HG03558 (cell line): ENCODE results near the gene LRRFIP1.
"Not testable (repeated sequence)": the region's sequence is repeated elsewhere in the genome, so short reads cannot be mapped to it uniquely, and the experiment has no call there.

Experiments used
- ATAC-seq: cut with Tn5 transposase; IDR thresholded peaks from one replicate; pipeline ENCODE4 v1.9.1; 2021; ENCODE audit warnings: moderate number of reproducible peaks; ENCODE audit not compliant: unreplicated experiment; ENCODE audit errors: extremely low read depth

LRRFIP1 gene

GRCh38 chr2:237736783-237737182 lies 109.4 kb downstream of the LRRFIP1 start:
- ATAC-seq, result no peak

GRCh38 chr2:237737196-237737865 lies 109.9 kb downstream of the LRRFIP1 start:
- no peak for ATAC-seq

- no peak for ATAC-seq
Measured at GRCh38 chr2:237738255-237738654, 110.9 kb downstream of the LRRFIP1 start.

- no peak for ATAC-seq
Measured at GRCh38 chr2:237739101-237739500, 111.7 kb downstream of the LRRFIP1 start.

- ATAC-seq, result no peak
Measured at GRCh38 chr2:237742191-237742590, 114.8 kb downstream of the LRRFIP1 start.

GRCh38 chr2:237742614-237743013 lies 115.2 kb downstream of the LRRFIP1 start:
- no peak for ATAC-seq

- no peak for ATAC-seq
Measured at GRCh38 chr2:237743024-237743423, 115.6 kb downstream of the LRRFIP1 start.

- ATAC-seq, result no peak
Measured at GRCh38 chr2:237743561-237744269, 116.3 kb downstream of the LRRFIP1 start.

- ATAC-seq, result no peak
Measured at GRCh38 chr2:237744270-237744612, 116.9 kb downstream of the LRRFIP1 start.

GRCh38 chr2:237744613-237745249 lies 117.3 kb downstream of the LRRFIP1 start:
- ATAC-seq, result no peak

GRCh38 chr2:237745250-237745613 lies 117.8 kb downstream of the LRRFIP1 start:
- ATAC-seq, result no peak

GRCh38 chr2:237746302-237747080 lies 119.1 kb downstream of the LRRFIP1 start:
- no peak for ATAC-seq

GRCh38 chr2:237747189-237747588 lies 119.8 kb downstream of the LRRFIP1 start:
- ATAC-seq, result no peak

- ATAC-seq, result no peak
Measured at GRCh38 chr2:237749002-237749401, 121.6 kb downstream of the LRRFIP1 start.

- ATAC-seq, result no peak
Measured at GRCh38 chr2:237749961-237750360, 122.6 kb downstream of the LRRFIP1 start.

GRCh38 chr2:237750441-237750840 lies 123.1 kb downstream of the LRRFIP1 start:
- ATAC-seq, result not testable (repeated sequence)

- ATAC-seq, result peak; percentile 93
Measured at GRCh38 chr2:237752761-237753165, 125.4 kb downstream of the LRRFIP1 start.

GRCh38 chr2:237754182-237754581 lies 126.8 kb downstream of the LRRFIP1 start:
- ATAC-seq, result no peak

- ATAC-seq, result no peak
Measured at GRCh38 chr2:237754626-237755248, 127.3 kb downstream of the LRRFIP1 start.

GRCh38 chr2:237757616-237758015 lies 130.2 kb downstream of the LRRFIP1 start:
- no peak for ATAC-seq
